Astrocyte of the spinal cord (primary cell): ENCODE results near the gene MAML3.

Experiments
- DNase-seq: peaks from one replicate; pipeline ENCODE4 v3.0.0; 2011; ENCODE audit warnings: low read depth, low spot score
- H3K4me3 ChIP-seq: 2 replicates; pipeline ENCODE4 v1.5.1; 2011; ENCODE audit warnings: low read depth, mild to moderate bottlenecking, low read length, moderate library complexity
- CTCF ChIP-seq: IDR thresholded peaks from 2 replicates; pipeline ENCODE4 v1.5.1; 2012; ENCODE audit warnings: low read depth, mild to moderate bottlenecking, low read length, inconsistent platforms
- in situ Hi-C: cut with HindIII; loops from 2 replicates; pipeline ENCODE4 v1.10.0; 2017; ENCODE audit warnings: low sequenced_read_pairs

Gene MAML3

GRCh38 chr4:140019619-140020347, 134.2 kb downstream of the MAML3 start:
- H3K4me3 ChIP-seq: no peak overlapping the region
- no peak for DNase-seq
- in situ Hi-C loops: no loop called here
- TF ChIP-seq CTCF: no peak

- no peak for TF ChIP-seq CTCF
- in situ Hi-C loops: no loop called here
- no peak overlapping the region for H3K4me3 ChIP-seq
- no peak for DNase-seq
These were observed 134.9 kb downstream of the MAML3 start for GRCh38 chr4:140018931-140019618.

GRCh38 chr4:140014284-140014683, 139.7 kb downstream of the MAML3 start:
- no peak for TF ChIP-seq CTCF
- in situ Hi-C loops: no loop called here
- DNase-seq: no peak
- no peak overlapping the region for H3K4me3 ChIP-seq

- TF ChIP-seq CTCF: peak; percentile 73
- H3K4me3 ChIP-seq: no peak overlapping the region
- DNase-seq: peak; percentile 89
- in situ Hi-C loops: no loop called here
These were observed 141.1 kb downstream of the MAML3 start for GRCh38 chr4:140012688-140013486.

GRCh38 chr4:140005699-140006098, 148.3 kb downstream of the MAML3 start:
- H3K4me3 ChIP-seq: no peak overlapping the region
- TF ChIP-seq CTCF: no peak
- no peak for DNase-seq
- in situ Hi-C loops: no loop called here

GRCh38 chr4:140004922-140005627, 148.9 kb downstream of the MAML3 start:
- H3K4me3 ChIP-seq: peak overlapping the region; percentile 38
- in situ Hi-C loops: no loop called here
- no peak for TF ChIP-seq CTCF
- DNase-seq: no peak
